WI38 (cell line): ENCODE measurements around the gene GHR.

Source experiments
- H3K4me3 ChIP-seq: 2 replicates; pipeline ENCODE4 v1.5.1; 2011; ENCODE audit warnings: low read depth, mild to moderate bottlenecking, control low read depth, low read length
- CTCF ChIP-seq: IDR thresholded peaks from 2 replicates; pipeline ENCODE4 v1.5.1; 2012; ENCODE audit warnings: low read depth, mild to moderate bottlenecking, control low read depth, low read length

Gene GHR

GRCh38 chr5:42490831-42491230, 67.6 kb downstream of the GHR start:
- TF ChIP-seq CTCF: no peak
- no peak overlapping the region for H3K4me3 ChIP-seq

- TF ChIP-seq CTCF: no peak
- no peak overlapping the region for H3K4me3 ChIP-seq
Measured at GRCh38 chr5:42491699-42492098, 68.5 kb downstream of the GHR start.

GRCh38 chr5:42492974-42493373, 69.7 kb downstream of the GHR start:
- TF ChIP-seq CTCF: no peak
- no peak overlapping the region for H3K4me3 ChIP-seq

- TF ChIP-seq CTCF: no peak
- no peak overlapping the region for H3K4me3 ChIP-seq
Measured at GRCh38 chr5:42494414-42494813, 71.2 kb downstream of the GHR start.

GRCh38 chr5:42495914-42496313, 72.7 kb downstream of the GHR start:
- no peak overlapping the region for H3K4me3 ChIP-seq
- TF ChIP-seq CTCF: no peak

GRCh38 chr5:42496397-42497156, 73.3 kb downstream of the GHR start:
- no peak for TF ChIP-seq CTCF
- no peak overlapping the region for H3K4me3 ChIP-seq

- TF ChIP-seq CTCF: no peak
Measured at GRCh38 chr5:42498000-42498399, 74.8 kb downstream of the GHR start.

More at GRCh38 chr5:42498000-42498399, 74.8 kb downstream of the GHR start:
- H3K4me3 ChIP-seq: no peak overlapping the region
